ENCODE results near the gene TSSK3. TPM values are rescaled to one million over a fixed set of nuclear protein-coding genes. Genes with fewer than 3 reads are reported as not detected.

Gene TSSK3
- total RNA-seq, 1 donor = 0.86 TPM

DNA sequence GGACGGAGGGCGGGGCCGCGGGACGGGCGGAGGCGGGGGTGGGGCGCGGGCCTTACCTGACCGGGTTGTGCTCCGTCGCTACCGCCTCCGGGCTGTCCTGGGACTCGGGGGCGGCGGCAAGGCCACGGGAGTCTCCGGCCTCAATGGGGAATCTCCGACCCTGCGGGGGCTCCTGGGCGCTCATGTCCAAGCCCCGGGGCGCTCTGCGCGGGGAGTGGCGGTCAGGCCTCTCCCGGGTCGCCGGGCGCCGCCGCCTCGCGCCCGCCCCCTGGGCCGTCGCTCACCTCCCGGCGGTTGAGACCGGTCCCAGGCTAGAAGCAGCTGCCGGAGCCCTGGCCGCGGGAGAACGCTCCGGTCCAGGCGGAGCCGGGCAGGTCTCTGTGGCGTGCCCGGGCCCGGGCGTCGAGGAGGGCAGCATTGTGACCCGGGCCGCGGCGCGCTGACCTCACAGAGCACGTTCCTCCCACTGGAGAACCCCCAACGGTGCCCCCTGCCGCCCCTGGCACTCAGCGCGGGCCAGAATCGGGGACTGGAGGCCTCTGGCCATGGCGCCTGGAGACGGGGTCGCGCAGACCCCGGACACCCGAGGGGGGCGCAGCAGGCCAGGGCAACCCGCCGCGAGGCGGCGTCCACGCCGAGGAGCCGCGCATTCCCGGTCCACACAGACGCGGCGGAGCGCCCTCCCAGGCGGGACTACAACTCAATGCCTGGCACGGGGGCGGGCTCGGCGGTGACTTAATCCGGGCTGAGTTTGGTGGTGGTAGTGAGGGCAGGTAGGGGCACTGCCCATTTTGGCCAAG lies 465 bp upstream of the TSSK3 start:
- DNase-seq (ENCODE audit: low read depth) = peak; percentile 38

GRCh38 chr1:32363713-32364112 lies 1.4 kb downstream of the TSSK3 start:
- DNase-seq (ENCODE audit: low read depth) = no peak
- no peak overlapping the region for H3K4me3 ChIP-seq (ENCODE audit: low read depth, low read length)
- TF ChIP-seq, protein P1, sequence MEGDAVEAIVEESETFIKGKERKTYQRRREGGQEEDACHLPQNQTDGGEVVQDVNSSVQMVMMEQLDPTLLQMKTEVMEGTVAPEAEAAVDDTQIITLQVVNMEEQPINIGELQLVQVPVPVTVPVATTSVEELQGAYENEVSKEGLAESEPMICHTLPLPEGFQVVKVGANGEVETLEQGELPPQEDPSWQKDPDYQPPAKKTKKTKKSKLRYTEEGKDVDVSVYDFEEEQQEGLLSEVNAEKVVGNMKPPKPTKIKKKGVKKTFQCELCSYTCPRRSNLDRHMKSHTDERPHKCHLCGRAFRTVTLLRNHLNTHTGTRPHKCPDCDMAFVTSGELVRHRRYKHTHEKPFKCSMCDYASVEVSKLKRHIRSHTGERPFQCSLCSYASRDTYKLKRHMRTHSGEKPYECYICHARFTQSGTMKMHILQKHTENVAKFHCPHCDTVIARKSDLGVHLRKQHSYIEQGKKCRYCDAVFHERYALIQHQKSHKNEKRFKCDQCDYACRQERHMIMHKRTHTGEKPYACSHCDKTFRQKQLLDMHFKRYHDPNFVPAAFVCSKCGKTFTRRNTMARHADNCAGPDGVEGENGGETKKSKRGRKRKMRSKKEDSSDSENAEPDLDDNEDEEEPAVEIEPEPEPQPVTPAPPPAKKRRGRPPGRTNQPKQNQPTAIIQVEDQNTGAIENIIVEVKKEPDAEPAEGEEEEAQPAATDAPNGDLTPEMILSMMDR (IDR thresholded peaks at IDR 0.05; ENCODE audit: insufficient read depth, low read depth, low read length) = no peak

More for the DNA sequence above, 465 bp upstream of the TSSK3 start:
- peak overlapping the region; percentile 45 for H3K4me3 ChIP-seq (ENCODE audit: low read depth, low read length)
- TF ChIP-seq, protein P1 (IDR thresholded peaks at IDR 0.05; ENCODE audit: insufficient read depth, low read depth, low read length) = peak; percentile 45

DNA sequence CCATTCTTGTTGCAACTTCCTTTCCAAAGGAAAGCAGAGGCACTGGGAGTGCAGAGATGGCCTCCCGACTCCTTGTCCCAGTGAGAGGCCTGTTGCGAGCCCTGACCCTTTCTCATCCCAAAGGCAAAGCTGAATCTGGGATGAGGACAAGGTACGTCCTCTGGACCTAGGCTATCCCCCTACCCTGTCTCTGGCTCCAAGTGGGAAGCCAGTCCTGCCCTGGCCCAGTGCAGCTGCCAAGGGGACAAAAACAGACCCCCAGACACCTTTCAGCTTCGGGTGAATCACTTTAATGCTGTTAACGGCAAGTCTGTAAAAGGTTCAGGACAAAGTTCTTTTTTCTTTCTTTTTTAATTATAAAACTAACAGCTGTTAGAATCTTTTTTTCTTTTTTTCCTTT lies 2.5 kb downstream of the TSSK3 start:
- H3K4me3 ChIP-seq (ENCODE audit: low read depth, low read length) = no peak overlapping the region
- DNase-seq (ENCODE audit: low read depth) = no peak
- TF ChIP-seq, protein P1 (IDR thresholded peaks at IDR 0.05; ENCODE audit: insufficient read depth, low read depth, low read length) = no peak

DNA sequence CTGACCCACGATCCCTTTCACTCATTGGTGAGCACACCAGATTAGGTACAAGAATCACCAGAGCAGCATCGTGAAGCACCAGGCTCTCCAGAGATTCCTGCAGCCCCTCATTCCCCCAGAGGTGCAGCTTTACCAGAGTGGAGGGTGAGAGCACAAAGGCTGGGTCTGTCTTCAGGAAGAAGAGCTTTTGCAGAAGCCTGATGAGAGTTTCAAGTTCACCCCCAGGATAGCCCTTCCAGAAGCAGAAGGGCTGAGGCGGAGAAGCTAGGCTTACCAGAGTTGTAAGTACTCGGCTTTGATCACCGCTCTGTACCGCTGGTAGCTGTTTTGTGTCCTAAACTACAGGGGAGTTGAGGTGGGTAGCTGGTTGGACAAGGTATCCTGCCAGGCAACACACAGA lies 3.1 kb downstream of the TSSK3 start:
- no peak overlapping the region for H3K4me3 ChIP-seq (ENCODE audit: low read depth, low read length)
- DNase-seq (ENCODE audit: low read depth) = no peak
- TF ChIP-seq, protein P1 (IDR thresholded peaks at IDR 0.05; ENCODE audit: insufficient read depth, low read depth, low read length) = no peak

DNA sequence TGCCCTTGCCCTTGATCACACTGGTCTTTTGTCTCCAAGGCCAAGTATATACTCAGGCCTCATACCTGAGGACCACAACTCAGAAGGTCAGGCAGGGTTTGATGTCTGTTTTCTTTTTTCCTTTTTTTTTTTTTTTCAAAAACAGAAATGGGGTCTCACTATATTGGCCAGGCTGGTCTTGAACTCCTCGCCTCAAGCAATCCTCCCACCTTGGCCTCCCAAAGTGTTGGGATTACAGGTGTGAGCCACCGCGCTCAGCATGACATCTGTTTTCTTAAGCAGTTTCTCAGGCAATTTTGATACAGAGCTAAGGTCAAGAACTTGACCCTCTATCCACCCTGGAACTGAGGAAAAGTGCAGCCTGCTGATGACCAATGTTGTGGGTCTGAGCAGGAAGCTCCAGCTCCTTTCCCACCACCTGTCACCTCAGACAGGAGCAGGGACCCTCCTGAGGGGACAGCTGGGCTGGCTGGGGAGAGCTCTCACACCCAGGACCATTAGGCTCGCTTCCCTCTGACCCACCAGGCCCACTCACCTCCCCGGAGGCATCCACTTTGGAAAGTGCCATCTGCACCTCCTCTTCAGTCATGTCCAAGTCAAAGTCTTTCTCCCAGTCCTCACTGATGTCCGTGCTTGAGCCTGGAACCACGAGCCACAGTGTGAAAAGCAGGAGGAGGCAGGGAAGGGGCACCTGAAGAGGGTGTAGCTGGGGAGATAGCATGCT lies 5.7 kb downstream of the TSSK3 start:
- TF ChIP-seq, protein P1 (IDR thresholded peaks at IDR 0.05; ENCODE audit: insufficient read depth, low read depth, low read length) = no peak
- no peak for DNase-seq (ENCODE audit: low read depth)
- H3K4me3 ChIP-seq (ENCODE audit: low read depth, low read length) = no peak overlapping the region

- TF ChIP-seq, protein P1 (IDR thresholded peaks at IDR 0.05; ENCODE audit: insufficient read depth, low read depth, low read length) = peak; percentile 20
- no peak for DNase-seq (ENCODE audit: low read depth)
- H3K4me3 ChIP-seq (ENCODE audit: low read depth, low read length) = no peak overlapping the region
Measured at GRCh38 chr1:32372149-32372756, 9.9 kb downstream of the TSSK3 start.
